GM12878 (cell line): ENCODE results near the gene TBC1D8. TPM values are rescaled to one million over a fixed set of nuclear protein-coding genes. Genes with fewer than 3 reads are reported as not detected.

Source experiments
- ATAC-seq: fragments of 200-7000 bp; cut with Tn5 transposase; 3 replicates; pipeline ENCODE4 v1.9.1; 2020; ENCODE audit warnings: mild to moderate bottlenecking, moderate library complexity
- BruUV-seq: library from RNA; stranded (reverse); fragments of 400-500 nt; replicated peaks from 2 replicates; lab custom pipeline; 2021; lab: Mats Ljungman, UMichigan
- CTCF ChIA-PET: fragments of 300-600 bp; sonication (Branson Sonifier 250); formaldehyde crosslinking; extraction: SDS; loops from one replicate; lab custom pipeline; 2021; ENCODE audit warnings: inconsistent platforms; lab: Yijun Ruan, JAX
- POLR2A ChIA-PET: fragments of 350-600 bp; formaldehyde crosslinking; extraction: SDS; loops from one replicate; lab custom pipeline; 2021; ENCODE audit warnings: inconsistent platforms; lab: Charles Lee
- RAD21 ChIA-PET: fragments of 300-600 bp; sonication (Branson Sonifier 250); formaldehyde crosslinking; loops from one replicate; lab custom pipeline; 2023; ENCODE audit warnings: antibody characterized with exemption; ENCODE audit not compliant: unreplicated experiment; lab: Charles Lee
- SMC1A ChIA-PET: fragments of 300-600 bp; sonication (Branson Sonifier 250); formaldehyde crosslinking; loops from one replicate; lab custom pipeline; 2023; ENCODE audit not compliant: unreplicated experiment, uncharacterized antibody; lab: Charles Lee
- DNase-seq: peaks from one replicate; pipeline ENCODE4 v3.0.0-alpha.2; 2011; ENCODE audit warnings: low read depth, low spot score
- FAIRE-seq: peaks from 3 replicates; lab custom pipeline; 2011; peaks lifted over from hg19 to GRCh38; lab: Jason Lieb, UNC
- H2AFZ ChIP-seq: 2 replicates; pipeline ENCODE4 v1.6.0; 2011; ENCODE audit warnings: low read depth, low read length, control low read depth; ENCODE audit not compliant: control insufficient read depth
- H3K27ac ChIP-seq: 2 replicates; pipeline ENCODE4 v1.5.1; 2011; ENCODE audit warnings: control low read depth; ENCODE audit not compliant: control insufficient read depth, insufficient read depth
- H3K27me3 ChIP-seq, 2 experiments: replicated peaks in 1 of 2; 2 replicates each; pipeline versions ENCODE4 v1.6.0 to v1.6.1; 2011; ENCODE audit warnings: low read length in 1 of 2; ENCODE audit not compliant: control insufficient read depth in 2 of 2, insufficient read depth in 2 of 2
- H3K36me3 ChIP-seq, 2 experiments: 2 replicates each; pipeline ENCODE4 v1.5.1; 2011; ENCODE audit warnings: low read length in 1 of 2; ENCODE audit not compliant: control insufficient read depth in 2 of 2, insufficient read depth in 2 of 2
- H3K4me1 ChIP-seq: 2 replicates; pipeline ENCODE4 v1.6.1; 2011; ENCODE audit warnings: mild to moderate bottlenecking, low read length, moderate library complexity, mixed read lengths; ENCODE audit not compliant: control insufficient read depth, insufficient read depth
- H3K4me2 ChIP-seq: 2 replicates; pipeline ENCODE4 v1.6.0; 2011; ENCODE audit warnings: control low read depth; ENCODE audit not compliant: control insufficient read depth, insufficient read depth
- H3K4me3 ChIP-seq: fragments of 200-600 bp; sonication (generic); 2 replicates; pipeline ENCODE4 v1.5.1; 2016
- H3K79me2 ChIP-seq: 2 replicates; pipeline ENCODE4 v1.6.0; 2011; ENCODE audit warnings: low read length; ENCODE audit not compliant: control insufficient read depth, insufficient read depth
- H3K9ac ChIP-seq: 2 replicates; pipeline ENCODE4 v1.8.0; 2011; ENCODE audit warnings: low read length, control low read depth, mixed read lengths; ENCODE audit not compliant: control insufficient read depth, insufficient read depth
- H3K9me3 ChIP-seq: replicated peaks from 3 replicates; pipeline ENCODE4 v1.5.1; 2011; ENCODE audit warnings: mild to moderate bottlenecking, low read length; ENCODE audit not compliant: control insufficient read depth, insufficient read depth
- H4K20me1 ChIP-seq: 2 replicates; pipeline ENCODE4 v1.6.0; 2011; ENCODE audit not compliant: control insufficient read depth, insufficient read depth
- BACH1 ChIP-seq: fragments of 450-650 bp; IDR thresholded peaks from 2 replicates; pipeline ENCODE4 v1.6.1; 2017; ENCODE audit warnings: mild to moderate bottlenecking, borderline replicate concordance
- BCL11A ChIP-seq: IDR thresholded peaks from 2 replicates; pipeline ENCODE4 v1.6.1; 2011; ENCODE audit warnings: low read depth, low read length
- CHD1 ChIP-seq: IDR thresholded peaks from 2 replicates; pipeline ENCODE4 v1.6.1; 2012; ENCODE audit warnings: low read depth, low read length, improper control_type of control experiment
- MTA3 ChIP-seq: IDR thresholded peaks from 2 replicates; pipeline ENCODE4 v1.6.1; 2012; ENCODE audit warnings: low read length, inconsistent platforms, borderline replicate concordance
- SMARCA5 ChIP-seq: fragments of 450-650 bp; IDR thresholded peaks from 2 replicates; pipeline ENCODE4 v1.6.1; 2017; ENCODE audit warnings: mild to moderate bottlenecking
- SP1 ChIP-seq: IDR thresholded peaks from one replicate; pipeline ENCODE4 v1.6.1; 2011; ENCODE audit warnings: low read depth, low read length
- SUZ12 ChIP-seq: fragments of 200-600 bp; sonication (generic); IDR thresholded peaks from one replicate; pipeline ENCODE4 v1.6.1; 2018; ENCODE audit warnings: antibody characterized with exemption, mild to moderate bottlenecking; ENCODE audit not compliant: unreplicated experiment
- TCF7 ChIP-seq: IDR thresholded peaks from 2 replicates; pipeline ENCODE4 v1.6.1; 2014; ENCODE audit warnings: antibody characterized with exemption, borderline replicate concordance
- ZNF24 ChIP-seq: fragments of 450-650 bp; IDR thresholded peaks from 2 replicates; pipeline ENCODE4 v1.6.1; 2017; ENCODE audit warnings: antibody characterized with exemption, mild to moderate bottlenecking
- WGBS: methylation state at CpG from one replicate; pipeline ENCODE4 v1.1.6; 2016; ENCODE audit warnings: low lambda C conversion rate; ENCODE audit not compliant: insufficient replicate concordance, insufficient coverage; ENCODE audit errors: missing lambda C conversion rate; 5-methylcytosine and 5-hydroxymethylcytosine counted together
- in situ Hi-C: fragments of 300-500 bp; cut with MboI; formaldehyde crosslinking; loops from 9 replicates; pipeline ENCODE4 v1.14.3; 2018; ENCODE audit warnings: mixed read lengths
- intact Hi-C: fragments of 100-400 bp; cut with micrococcal nuclease; formaldehyde crosslinking; loops from one replicate; pipeline ENCODE4 v1.14.2; 2022; ENCODE audit not compliant: unreplicated experiment
- polyA plus RNA-seq, 11 experiments: library from polyadenylated mRNA; depleted of rRNA in 4 of 11; unstranded in 6 of 11; stranded (reverse) in 5 of 11; fragments of >200 nt; fragmentation: Nextera tagmentation in 4 of 11; fragmentation: Illumina TruSeq in 1 of 11; extraction: Ambion mirVana in 4 of 11; extraction: Trizol in 1 of 11; gene quantifications; 1 replicate in 1 of 11; 2 replicates in 10 of 11; pipeline versions ENCODE4 v1.2.1 to v1.2.3, GENCODE V29; 2011 to 2016; ENCODE audit warnings: inconsistent platforms in 2 of 11, missing spikeins in 2 of 11, low read depth in 1 of 11
- total RNA-seq, 4 experiments: library from RNA; depleted of rRNA in 3 of 4; stranded (reverse); fragments of >200 nt in 3 of 4; fragmentation: Illumina TruSeq in 1 of 4; extraction: Trizol in 1 of 4; gene quantifications; 2 replicates each; pipeline versions ENCODE4 v1.2.1 to v1.2.3, GENCODE V29; 2013 to 2021
- TF ChIP-seq, protein P1 (sequence below): fragments of 450-650 bp; IDR thresholded peaks from 2 replicates; pipeline ENCODE4 v1.6.1; 2016; ENCODE audit warnings: mild to moderate bottlenecking, moderate library complexity, borderline replicate concordance
- TF ChIP-seq, protein P2 (sequence below): IDR thresholded peaks from 2 replicates; pipeline ENCODE4 v1.6.1; 2012; ENCODE audit warnings: low read depth, low read length, improper control_type of control experiment
- TF ChIP-seq, protein P3 (sequence below): IDR thresholded peaks from 2 replicates; pipeline ENCODE4 v1.6.1; 2012; ENCODE audit warnings: low read length, inconsistent platforms
- TF ChIP-seq, protein P4 (sequence below): fragments of 150-350 bp; IDR thresholded peaks from 2 replicates; pipeline ENCODE4 v1.6.1; 2016; ENCODE audit warnings: low read depth, low read length

The TBC1D8 gene
- total and polyA plus RNA-seq, 10 of the 15 experiments (the other 5 are each of a cell fraction or from before 2014, with no cell fraction given) = 0.80 to 4.9 (median 4.4) TPM

DNA sequence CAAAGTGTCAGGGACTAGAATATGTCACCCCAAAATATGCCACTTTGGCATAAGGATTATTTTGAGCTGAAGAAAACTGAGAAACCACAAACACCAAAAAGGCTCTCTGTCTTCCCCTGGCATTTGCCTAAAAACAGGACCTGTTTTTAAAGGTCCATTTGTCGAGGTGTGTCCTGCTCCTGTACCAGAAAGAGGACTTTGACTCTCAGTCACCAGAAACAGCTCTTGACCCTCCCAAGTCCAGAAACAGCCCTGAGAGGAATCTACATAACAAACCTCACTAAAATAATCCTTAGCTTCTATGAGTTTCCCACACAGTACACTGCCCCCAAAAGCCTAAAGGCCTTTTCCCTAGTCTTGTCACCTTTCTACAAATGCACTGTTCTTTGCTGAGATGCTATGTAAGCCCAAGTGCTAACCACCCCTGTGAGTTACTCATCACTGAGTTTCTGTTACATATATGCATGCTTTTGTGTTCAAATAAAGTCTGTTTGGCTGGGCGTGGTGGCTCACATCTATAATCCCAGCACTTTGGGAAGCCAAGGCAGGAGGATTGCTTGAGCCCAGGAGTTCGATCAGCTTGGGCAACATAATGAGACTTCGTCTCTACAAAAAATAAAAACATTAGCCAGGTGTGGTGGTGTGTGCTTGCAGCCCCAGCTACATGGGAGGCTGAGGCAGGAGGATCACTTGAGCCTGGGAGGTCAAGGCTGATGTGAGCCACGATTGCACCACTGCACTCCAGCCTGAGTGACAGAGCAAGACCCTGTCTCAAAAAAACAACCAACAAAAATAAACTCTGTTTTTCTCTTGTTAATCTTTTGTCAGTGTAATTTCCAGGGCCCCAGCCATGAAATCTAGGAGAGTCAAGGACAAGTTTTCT is 93.9 kb downstream of the TBC1D8 start (continued):
- TF ChIP-seq, protein P1, sequence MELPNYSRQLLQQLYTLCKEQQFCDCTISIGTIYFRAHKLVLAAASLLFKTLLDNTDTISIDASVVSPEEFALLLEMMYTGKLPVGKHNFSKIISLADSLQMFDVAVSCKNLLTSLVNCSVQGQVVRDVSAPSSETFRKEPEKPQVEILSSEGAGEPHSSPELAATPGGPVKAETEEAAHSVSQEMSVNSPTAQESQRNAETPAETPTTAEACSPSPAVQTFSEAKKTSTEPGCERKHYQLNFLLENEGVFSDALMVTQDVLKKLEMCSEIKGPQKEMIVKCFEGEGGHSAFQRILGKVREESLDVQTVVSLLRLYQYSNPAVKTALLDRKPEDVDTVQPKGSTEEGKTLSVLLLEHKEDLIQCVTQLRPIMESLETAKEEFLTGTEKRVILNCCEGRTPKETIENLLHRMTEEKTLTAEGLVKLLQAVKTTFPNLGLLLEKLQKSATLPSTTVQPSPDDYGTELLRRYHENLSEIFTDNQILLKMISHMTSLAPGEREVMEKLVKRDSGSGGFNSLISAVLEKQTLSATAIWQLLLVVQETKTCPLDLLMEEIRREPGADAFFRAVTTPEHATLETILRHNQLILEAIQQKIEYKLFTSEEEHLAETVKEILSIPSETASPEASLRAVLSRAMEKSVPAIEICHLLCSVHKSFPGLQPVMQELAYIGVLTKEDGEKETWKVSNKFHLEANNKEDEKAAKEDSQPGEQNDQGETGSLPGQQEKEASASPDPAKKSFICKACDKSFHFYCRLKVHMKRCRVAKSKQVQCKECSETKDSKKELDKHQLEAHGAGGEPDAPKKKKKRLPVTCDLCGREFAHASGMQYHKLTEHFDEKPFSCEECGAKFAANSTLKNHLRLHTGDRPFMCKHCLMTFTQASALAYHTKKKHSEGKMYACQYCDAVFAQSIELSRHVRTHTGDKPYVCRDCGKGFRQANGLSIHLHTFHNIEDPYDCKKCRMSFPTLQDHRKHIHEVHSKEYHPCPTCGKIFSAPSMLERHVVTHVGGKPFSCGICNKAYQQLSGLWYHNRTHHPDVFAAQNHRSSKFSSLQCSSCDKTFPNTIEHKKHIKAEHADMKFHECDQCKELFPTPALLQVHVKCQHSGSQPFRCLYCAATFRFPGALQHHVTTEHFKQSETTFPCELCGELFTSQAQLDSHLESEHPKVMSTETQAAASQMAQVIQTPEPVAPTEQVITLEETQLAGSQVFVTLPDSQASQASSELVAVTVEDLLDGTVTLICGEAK = no peak
- TF ChIP-seq, protein P2, sequence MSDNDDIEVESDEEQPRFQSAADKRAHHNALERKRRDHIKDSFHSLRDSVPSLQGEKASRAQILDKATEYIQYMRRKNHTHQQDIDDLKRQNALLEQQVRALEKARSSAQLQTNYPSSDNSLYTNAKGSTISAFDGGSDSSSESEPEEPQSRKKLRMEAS = no peak
- no peak for TF ChIP-seq BACH1
- TF ChIP-seq, protein P3, sequence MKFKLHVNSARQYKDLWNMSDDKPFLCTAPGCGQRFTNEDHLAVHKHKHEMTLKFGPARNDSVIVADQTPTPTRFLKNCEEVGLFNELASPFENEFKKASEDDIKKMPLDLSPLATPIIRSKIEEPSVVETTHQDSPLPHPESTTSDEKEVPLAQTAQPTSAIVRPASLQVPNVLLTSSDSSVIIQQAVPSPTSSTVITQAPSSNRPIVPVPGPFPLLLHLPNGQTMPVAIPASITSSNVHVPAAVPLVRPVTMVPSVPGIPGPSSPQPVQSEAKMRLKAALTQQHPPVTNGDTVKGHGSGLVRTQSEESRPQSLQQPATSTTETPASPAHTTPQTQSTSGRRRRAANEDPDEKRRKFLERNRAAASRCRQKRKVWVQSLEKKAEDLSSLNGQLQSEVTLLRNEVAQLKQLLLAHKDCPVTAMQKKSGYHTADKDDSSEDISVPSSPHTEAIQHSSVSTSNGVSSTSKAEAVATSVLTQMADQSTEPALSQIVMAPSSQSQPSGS = no peak

DNA sequence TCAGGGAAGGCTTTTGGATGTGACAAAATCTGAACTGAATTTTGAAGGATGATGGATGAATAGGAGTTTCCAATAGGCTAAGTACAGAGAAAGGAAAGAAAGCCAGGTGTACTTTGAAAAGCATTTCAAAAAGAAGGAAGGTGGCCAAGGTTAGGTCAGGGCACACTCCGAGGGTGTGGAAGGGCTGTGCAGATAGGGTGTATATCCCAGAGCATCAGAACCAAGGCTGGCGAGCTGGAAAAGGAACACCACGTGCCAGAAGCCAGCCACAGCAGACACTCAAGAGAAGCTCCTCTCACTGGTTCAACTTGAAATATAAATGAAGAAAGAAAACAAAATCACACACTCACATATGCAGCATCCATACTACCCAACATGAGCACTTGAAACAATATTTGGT is 98.1 kb downstream of the TBC1D8 start:
- no peak overlapping the region for H3K4me2 ChIP-seq
- H3K9ac ChIP-seq = no peak overlapping the region
- no peaks in the 10 kb centered on the region for H4K20me1 ChIP-seq
- no peaks in the 10 kb centered on the region for H3K79me2 ChIP-seq
- ChIA-PET POLR2A (no interaction called here), CTCF (no interaction called here), SMC1A (no interaction called here), RAD21 (no interaction called here)
- intact Hi-C loops = no loop called here
- no peaks in the 10 kb centered on the region; the same call in 1 of the 2 replicates for H3K4me1 ChIP-seq
- no peak overlapping the region for H3K27ac ChIP-seq
- no peak overlapping the region for H2AFZ ChIP-seq
- no peaks in the 10 kb centered on the region; a peak in 1 of 4 replicates for H3K36me3 ChIP-seq
- DNase-seq (no peak), FAIRE-seq (no peak), ATAC-seq (no peak)
- H3K9me3 ChIP-seq = no peaks in the 10 kb centered on the region; the same call in 2 of the 3 replicates
- BruUV-seq = no TSS peak
- WGBS = 29% methylated on average over 3 of the region's 3 CpGs
- no peak overlapping the region for H3K4me3 ChIP-seq
- no peaks in the 10 kb centered on the region for H3K27me3 ChIP-seq
- in situ Hi-C loops = no loop called here
- TF ChIP-seq, protein P4, sequence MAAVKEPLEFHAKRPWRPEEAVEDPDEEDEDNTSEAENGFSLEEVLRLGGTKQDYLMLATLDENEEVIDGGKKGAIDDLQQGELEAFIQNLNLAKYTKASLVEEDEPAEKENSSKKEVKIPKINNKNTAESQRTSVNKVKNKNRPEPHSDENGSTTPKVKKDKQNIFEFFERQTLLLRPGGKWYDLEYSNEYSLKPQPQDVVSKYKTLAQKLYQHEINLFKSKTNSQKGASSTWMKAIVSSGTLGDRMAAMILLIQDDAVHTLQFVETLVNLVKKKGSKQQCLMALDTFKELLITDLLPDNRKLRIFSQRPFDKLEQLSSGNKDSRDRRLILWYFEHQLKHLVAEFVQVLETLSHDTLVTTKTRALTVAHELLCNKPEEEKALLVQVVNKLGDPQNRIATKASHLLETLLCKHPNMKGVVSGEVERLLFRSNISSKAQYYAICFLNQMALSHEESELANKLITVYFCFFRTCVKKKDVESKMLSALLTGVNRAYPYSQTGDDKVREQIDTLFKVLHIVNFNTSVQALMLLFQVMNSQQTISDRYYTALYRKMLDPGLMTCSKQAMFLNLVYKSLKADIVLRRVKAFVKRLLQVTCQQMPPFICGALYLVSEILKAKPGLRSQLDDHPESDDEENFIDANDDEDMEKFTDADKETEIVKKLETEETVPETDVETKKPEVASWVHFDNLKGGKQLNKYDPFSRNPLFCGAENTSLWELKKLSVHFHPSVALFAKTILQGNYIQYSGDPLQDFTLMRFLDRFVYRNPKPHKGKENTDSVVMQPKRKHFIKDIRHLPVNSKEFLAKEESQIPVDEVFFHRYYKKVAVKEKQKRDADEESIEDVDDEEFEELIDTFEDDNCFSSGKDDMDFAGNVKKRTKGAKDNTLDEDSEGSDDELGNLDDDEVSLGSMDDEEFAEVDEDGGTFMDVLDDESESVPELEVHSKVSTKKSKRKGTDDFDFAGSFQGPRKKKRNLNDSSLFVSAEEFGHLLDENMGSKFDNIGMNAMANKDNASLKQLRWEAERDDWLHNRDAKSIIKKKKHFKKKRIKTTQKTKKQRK = no peak
- no peak for TF ChIP-seq TCF7
- TF ChIP-seq CHD1 = no peak
- no peak for TF ChIP-seq ZNF24
- no peak for TF ChIP-seq SP1
- no peak for TF ChIP-seq SUZ12
- no peak for TF ChIP-seq MTA3
- no peak for TF ChIP-seq BCL11A
- TF ChIP-seq SMARCA5 = no peak
